A549 (cell line): Measurements from ENCODE around the gene TRIO.

Experiments
- CTCF ChIP-seq: fragments of >200 bp; sonication (Bioruptor Twin); formaldehyde crosslinking; IDR thresholded peaks from 3 replicates; pipeline ENCODE4 v1.5.1; 2016
- EHMT2 ChIP-seq: fragments of 200-600 bp; sonication (generic); IDR thresholded peaks from 2 replicates; pipeline ENCODE4 v1.6.1; 2016; ENCODE audit warnings: antibody characterized with exemption, low read depth, mild to moderate bottlenecking, moderate library complexity
- ESRRA ChIP-seq: fragments of 150-350 bp; IDR thresholded peaks from 2 replicates; pipeline ENCODE4 v1.6.1; 2014; ENCODE audit warnings: mild to moderate bottlenecking, low read length, borderline replicate concordance
- KDM1A ChIP-seq: fragments of 200-600 bp; sonication (generic); IDR thresholded peaks from 2 replicates; pipeline ENCODE4 v1.6.1; 2016; ENCODE audit warnings: low read depth, mild to moderate bottlenecking
- MAX ChIP-seq: IDR thresholded peaks from 2 replicates; pipeline ENCODE4 v1.6.1; 2012
- POLR2A ChIP-seq: IDR thresholded peaks from 2 replicates; pipeline ENCODE4 v1.6.1; 2012; ENCODE audit warnings: mild to moderate bottlenecking, low read length
- RAD21 ChIP-seq, 2 experiments: fragments of >200 bp in 1 of 2; sonication (Bioruptor Twin) in 1 of 2; formaldehyde crosslinking in 1 of 2; IDR thresholded peaks in 1 of 2; conservative IDR thresholded peaks in 1 of 2; 2 replicates in 1 of 2; 3 replicates in 1 of 2; pipeline ENCODE4 v1.6.1; 2012 to 2018; ENCODE audit warnings: inconsistent platforms in 1 of 2
- SMC3 ChIP-seq: fragments of >200 bp; sonication (Bioruptor Twin); formaldehyde crosslinking; IDR thresholded peaks from 3 replicates; pipeline ENCODE4 v1.6.1; 2018; ENCODE audit warnings: inconsistent platforms
- TP53 ChIP-seq: fragments of 250-450 bp; sonication (Bioruptor Pico); IDR thresholded peaks from 2 replicates; pipeline ENCODE4 v1.5.0; 2021; ENCODE audit warnings: mild to moderate bottlenecking, moderate library complexity
- ZC3H11A ChIP-seq: fragments of 450-650 bp; IDR thresholded peaks from 2 replicates; pipeline ENCODE4 v1.6.1; 2014; ENCODE audit warnings: antibody characterized with exemption, mild to moderate bottlenecking
- ZFP36 ChIP-seq: fragments of 450-650 bp; IDR thresholded peaks from 2 replicates; pipeline ENCODE4 v1.6.1; 2014; ENCODE audit warnings: borderline replicate concordance; ENCODE audit not compliant: partially characterized antibody
- TF ChIP-seq, protein P1 (sequence below): fragments of >200 bp; sonication (Bioruptor Twin); formaldehyde crosslinking; IDR thresholded peaks from 3 replicates; pipeline ENCODE4 v1.6.1; 2016
- TF ChIP-seq, protein P2 (sequence below): fragments of 150-350 bp; IDR thresholded peaks from 2 replicates; pipeline ENCODE4 v1.6.1; 2014; ENCODE audit warnings: low read depth, mild to moderate bottlenecking, low read length

- no peak for TF ChIP-seq RAD21 (conservative IDR thresholded peaks at IDR 0.05 in 1 of 2, IDR thresholded peaks at IDR 0.05 in 1 of 2)
- TF ChIP-seq CTCF, result no peak
- no peak for TF ChIP-seq ZFP36
- no peak for TF ChIP-seq ZC3H11A
- TF ChIP-seq, protein P1, sequence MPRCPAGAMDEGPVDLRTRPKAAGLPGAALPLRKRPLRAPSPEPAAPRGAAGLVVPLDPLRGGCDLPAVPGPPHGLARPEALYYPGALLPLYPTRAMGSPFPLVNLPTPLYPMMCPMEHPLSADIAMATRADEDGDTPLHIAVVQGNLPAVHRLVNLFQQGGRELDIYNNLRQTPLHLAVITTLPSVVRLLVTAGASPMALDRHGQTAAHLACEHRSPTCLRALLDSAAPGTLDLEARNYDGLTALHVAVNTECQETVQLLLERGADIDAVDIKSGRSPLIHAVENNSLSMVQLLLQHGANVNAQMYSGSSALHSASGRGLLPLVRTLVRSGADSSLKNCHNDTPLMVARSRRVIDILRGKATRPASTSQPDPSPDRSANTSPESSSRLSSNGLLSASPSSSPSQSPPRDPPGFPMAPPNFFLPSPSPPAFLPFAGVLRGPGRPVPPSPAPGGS, result no peak
- no peak for TF ChIP-seq MAX
- no peak for TF ChIP-seq ESRRA
- no peak for TF ChIP-seq EHMT2
- no peak for TF ChIP-seq SMC3
- TF ChIP-seq TP53 (CRISPR knock-in tag), result no peak
- TF ChIP-seq, protein P2, sequence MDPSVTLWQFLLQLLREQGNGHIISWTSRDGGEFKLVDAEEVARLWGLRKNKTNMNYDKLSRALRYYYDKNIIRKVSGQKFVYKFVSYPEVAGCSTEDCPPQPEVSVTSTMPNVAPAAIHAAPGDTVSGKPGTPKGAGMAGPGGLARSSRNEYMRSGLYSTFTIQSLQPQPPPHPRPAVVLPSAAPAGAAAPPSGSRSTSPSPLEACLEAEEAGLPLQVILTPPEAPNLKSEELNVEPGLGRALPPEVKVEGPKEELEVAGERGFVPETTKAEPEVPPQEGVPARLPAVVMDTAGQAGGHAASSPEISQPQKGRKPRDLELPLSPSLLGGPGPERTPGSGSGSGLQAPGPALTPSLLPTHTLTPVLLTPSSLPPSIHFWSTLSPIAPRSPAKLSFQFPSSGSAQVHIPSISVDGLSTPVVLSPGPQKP, result no peak
- no peak for TF ChIP-seq KDM1A
- no peak for TF ChIP-seq POLR2A
These were observed 58.3 kb downstream of the TRIO start for GRCh38 chr5:14201325-14202045.
